GM12872 (cell line): ENCODE measurements around the gene FANCD2OS.

Experiments
- CTCF ChIP-seq: IDR thresholded peaks from 3 replicates; pipeline ENCODE4 v1.5.1; 2011; ENCODE audit warnings: low read depth, mild to moderate bottlenecking, low read length, moderate library complexity; ENCODE audit not compliant: insufficient read depth

Gene FANCD2OS

GRCh38 chr3:10090179-10090578 is 17.9 kb downstream of the FANCD2OS start:
- no peak for TF ChIP-seq CTCF

GRCh38 chr3:10088256-10088655 is 19.8 kb downstream of the FANCD2OS start:
- no peak for TF ChIP-seq CTCF

GRCh38 chr3:10085738-10086137 is 22.3 kb downstream of the FANCD2OS start:
- TF ChIP-seq CTCF, result no peak

GRCh38 chr3:10081871-10082270 is 26.2 kb downstream of the FANCD2OS start:
- TF ChIP-seq CTCF, result no peak

GRCh38 chr3:10074666-10075065 is 33.4 kb downstream of the FANCD2OS start:
- no peak for TF ChIP-seq CTCF

GRCh38 chr3:10055097-10055496 is 53.0 kb downstream of the FANCD2OS start:
- TF ChIP-seq CTCF, result no peak
